AG04450 (cell line): ENCODE results near the gene PPP3R2. TPM values are rescaled to one million over a fixed set of nuclear protein-coding genes. Genes with fewer than 3 reads are reported as not detected.

ENCODE experiments used
- CTCF ChIA-PET: fragments of 300-600, 350-600 bp; formaldehyde crosslinking; extraction: SDS; loops from one replicate; lab custom pipeline; 2022; ENCODE audit warnings: antibody characterized with exemption, inconsistent platforms; lab: Charles Lee
- POLR2A ChIA-PET: fragments of 350-600 bp; formaldehyde crosslinking; extraction: SDS; loops from one replicate; lab custom pipeline; 2021; ENCODE audit warnings: antibody characterized with exemption, inconsistent platforms; lab: Yijun Ruan, JAX
- DNase-seq: peaks from one replicate; pipeline ENCODE4 v3.0.0-alpha.2; 2011; ENCODE audit warnings: low read depth, low spot score
- H3K27ac ChIP-seq: one replicate; pipeline ENCODE4 v1.5.1; 2012; ENCODE audit warnings: low read depth, low read length, control low read depth
- H3K27me3 ChIP-seq: one replicate; pipeline ENCODE4 v1.6.0; 2012; ENCODE audit warnings: low read length; ENCODE audit not compliant: control insufficient read depth, insufficient read depth
- H3K4me3 ChIP-seq: 2 replicates; pipeline ENCODE4 v1.5.1; 2011; ENCODE audit warnings: mild to moderate bottlenecking, low read depth, low read length, control low read depth
- H3K9me3 ChIP-seq: 2 replicates; pipeline ENCODE4 v1.5.1; 2012; ENCODE audit warnings: low read length; ENCODE audit not compliant: control insufficient read depth, insufficient read depth
- CTCF ChIP-seq: IDR thresholded peaks from 2 replicates; pipeline ENCODE4 v1.5.1; 2011; ENCODE audit warnings: low read depth, low read length, control low read depth, inconsistent platforms
- polyA plus RNA-seq: library from polyadenylated mRNA; depleted of rRNA; stranded (reverse); fragments of >200 nt; gene quantifications from 2 replicates; pipeline ENCODE4 v1.2.3, GENCODE V29; 2011; rRNA removed

PPP3R2 gene
- polyA plus RNA-seq, 1 experiment = not detected

GRCh38 chr9:101543098-101543735 is 51.6 kb downstream of the PPP3R2 start:
- POLR2A ChIA-PET = no interaction called here
- CTCF ChIA-PET = interaction anchor here (1.4 to 4.3 kb wide), 2 partner anchors 84 to 94 kb away, joined by 6 to 26 read pairs; no protein-coding TSS in a partner anchor

More at GRCh38 chr9:101543098-101543735, 51.6 kb downstream of the PPP3R2 start:
- H3K27me3 ChIP-seq = no peaks in the 10 kb centered on the region
- H3K27ac ChIP-seq = no peak overlapping the region
- H3K4me3 ChIP-seq = no peak overlapping the region
- TF ChIP-seq CTCF = no peak
- DNase-seq = no peak
- no peaks in the 10 kb centered on the region for H3K9me3 ChIP-seq

Other genes with a start within 250 kb of the PPP3R2 start
- gene BAAT, start 210.0 kb downstream of the PPP3R2 start, polyA plus RNA-seq = not detected in 2 replicates
- gene MRPL50, start 196.4 kb downstream of the PPP3R2 start, polyA plus RNA-seq = 12.0 and 15.0 TPM in 2 replicates
- gene ZNF189, start 196.1 kb downstream of the PPP3R2 start, polyA plus RNA-seq = 10.0 and 13.2 TPM in 2 replicates
- gene ALDOB, start 159.2 kb downstream of the PPP3R2 start, polyA plus RNA-seq = not detected in 2 replicates
- gene RNF20, start 61.1 kb downstream of the PPP3R2 start, polyA plus RNA-seq = 37.1 and 42.0 TPM in 2 replicates
- not detected in 2 replicates for gene GRIN3A, start 143.7 kb upstream of the PPP3R2 start, polyA plus RNA-seq